MM.1S (cell line): ENCODE measurements around the gene NOA1.
A peak's percentile ranks its signal among the peaks of the same experiment; 100 is the strongest.

Source experiments
- DNase-seq: peaks from one replicate; pipeline ENCODE4 v3.0.0-alpha.2; 2015
- H2AFZ ChIP-seq: fragments of 300-600 bp; sonication (generic); 2 replicates; pipeline ENCODE4 v1.6.0; 2016; ENCODE audit warnings: antibody characterized with exemption, low read length
- H3F3A ChIP-seq: fragments of 300-600 bp; sonication (generic); 2 replicates; pipeline ENCODE4 v1.6.1; 2016; ENCODE audit warnings: mild to moderate bottlenecking, antibody characterized with exemption, low read length, moderate library complexity, mixed read lengths; ENCODE audit not compliant: insufficient read depth
- H3K27ac ChIP-seq: fragments of 300-600 bp; sonication (generic); 2 replicates; pipeline ENCODE4 v1.5.1; 2016; ENCODE audit warnings: mild to moderate bottlenecking, low read length
- H3K27me3 ChIP-seq: fragments of 300-600 bp; sonication (generic); replicated peaks from 2 replicates; pipeline ENCODE4 v1.6.0; 2016; ENCODE audit warnings: low read length; ENCODE audit not compliant: insufficient read depth
- H3K36me3 ChIP-seq: fragments of 300-600 bp; sonication (generic); replicated peaks from 2 replicates; pipeline ENCODE4 v1.6.1; 2016; ENCODE audit warnings: mild to moderate bottlenecking, low read length, mixed read lengths; ENCODE audit not compliant: insufficient read depth
- H3K4me1 ChIP-seq: fragments of 300-600 bp; sonication (generic); 2 replicates; pipeline ENCODE4 v1.6.1; 2016; ENCODE audit warnings: low read length, mixed read lengths
- H3K4me2 ChIP-seq: fragments of 300-600 bp; sonication (generic); 2 replicates; pipeline ENCODE4 v1.6.0; 2016; ENCODE audit warnings: low read depth, low read length
- H3K4me3 ChIP-seq: fragments of 300-600 bp; sonication (generic); 2 replicates; pipeline ENCODE4 v1.5.1; 2016; ENCODE audit warnings: low read length, mixed read lengths
- H3K79me2 ChIP-seq: fragments of 300-600 bp; sonication (generic); 2 replicates; pipeline ENCODE4 v1.6.1; 2016; ENCODE audit warnings: mixed run types, low read length, mixed read lengths
- H3K9ac ChIP-seq: fragments of 300-600 bp; sonication (generic); 2 replicates; pipeline ENCODE4 v1.6.1; 2016; ENCODE audit warnings: low read length, mixed read lengths
- H3K9me2 ChIP-seq: fragments of 300-600 bp; sonication (generic); replicated peaks from 2 replicates; pipeline ENCODE4 v1.6.1; 2016; ENCODE audit warnings: mild to moderate bottlenecking, low read length, mixed read lengths; ENCODE audit not compliant: insufficient read depth
- H3K9me3 ChIP-seq: fragments of 300-600 bp; sonication (generic); replicated peaks from 2 replicates; pipeline ENCODE4 v1.6.1; 2016; ENCODE audit warnings: mild to moderate bottlenecking, low read length, mixed read lengths; ENCODE audit not compliant: insufficient read depth
- H4K20me1 ChIP-seq: fragments of 300-600 bp; sonication (generic); 2 replicates; pipeline ENCODE4 v1.6.1; 2016; ENCODE audit warnings: mild to moderate bottlenecking, low read length, moderate library complexity, mixed read lengths; ENCODE audit not compliant: insufficient read depth
- CTCF ChIP-seq: fragments of 300-600 bp; sonication (generic); IDR thresholded peaks from 2 replicates; pipeline ENCODE4 v1.5.1; 2016; ENCODE audit warnings: antibody characterized with exemption, low read length, mixed read lengths
- EZH2 ChIP-seq: fragments of 300-600 bp; sonication (generic); optimal IDR thresholded peaks from 2 replicates; pipeline ENCODE3; 2017; ENCODE audit warnings: low read depth, mild to moderate bottlenecking, antibody characterized with exemption, low read length, mixed read lengths
- EZH2phosphoT487 ChIP-seq: fragments of 300-600 bp; sonication (generic); IDR thresholded peaks from 2 replicates; pipeline ENCODE4 v1.6.1; 2018; ENCODE audit warnings: antibody characterized with exemption, low read length

Gene NOA1

GRCh38 chr4:56977321-56978012 lies at the start of gene NOA1:
TSS of gene NOA1 (minus strand) at chr4:56977606. CDS start at chr4:56977585, 21 bp downstream.
- peaks cover 36% of the 10 kb centered on the region for H3K4me1 ChIP-seq
- H3K9ac ChIP-seq: peak within 1 kb of the TSS; percentile 96
- H3F3A ChIP-seq: peaks cover 21% of the 10 kb centered on the region
- H3K9me2 ChIP-seq: no peaks in the 10 kb centered on the region
- H3K27me3 ChIP-seq: no peaks in the 10 kb centered on the region
- peaks cover 23% of the 10 kb centered on the region for H3K36me3 ChIP-seq
- H4K20me1 ChIP-seq: 0 out of 2 replicates have a peak, but pooled peaks cover 18% of the 10 kb centered on the region
- H3K27ac ChIP-seq: peak within 1 kb of the TSS; percentile 83
- H3K79me2 ChIP-seq: peaks cover 86% of the 10 kb centered on the region
- DNase-seq: peak; percentile 99
- TF ChIP-seq CTCF: no peak
- TF ChIP-seq EZH2: no peak
- TF ChIP-seq EZH2phosphoT487: no peak
- peak within 1 kb of the TSS; percentile 80 for H2AFZ ChIP-seq
- no peaks in the 10 kb centered on the region for H3K9me3 ChIP-seq
- peak within 1 kb of the TSS; percentile 79 for H3K4me2 ChIP-seq
- peak within 1 kb of the TSS; percentile 100 for H3K4me3 ChIP-seq

- Histone ChIP-seq H4K20me1 (no peaks in the 10 kb centered on the region), H3K4me1 (no peaks in the 10 kb centered on the region)
Observed at GRCh38 chr4:57023104-57023503, 45.7 kb upstream of the NOA1 start.

GRCh38 chr4:57020467-57021101 lies 43.2 kb upstream of the NOA1 start:
- H3F3A ChIP-seq: no peaks in the 10 kb centered on the region
- H3K4me1 ChIP-seq: no peaks in the 10 kb centered on the region
- no peak overlapping the region for H3K9ac ChIP-seq
- no peaks in the 10 kb centered on the region for H3K9me2 ChIP-seq
- H3K9me3 ChIP-seq: no peaks in the 10 kb centered on the region
- H3K79me2 ChIP-seq: peaks cover 17% of the 10 kb centered on the region
- no peaks in the 10 kb centered on the region for H3K27me3 ChIP-seq
- no peak overlapping the region for H2AFZ ChIP-seq
- no peak overlapping the region for H3K4me2 ChIP-seq
- TF ChIP-seq EZH2 (no peak), CTCF (no peak), EZH2phosphoT487 (no peak)
- peaks cover 25% of the 10 kb centered on the region for H3K36me3 ChIP-seq
- no peak for DNase-seq
- no peaks in the 10 kb centered on the region for H4K20me1 ChIP-seq
- H3K27ac ChIP-seq: no peak overlapping the region
- H3K4me3 ChIP-seq: no peak overlapping the region

More at GRCh38 chr4:57023104-57023503, 45.7 kb upstream of the NOA1 start:
- Histone ChIP-seq H3K4me3 (no peak overlapping the region), H3K36me3 (peaks cover 27% of the 10 kb centered on the region), H2AFZ (no peak overlapping the region), H3K9ac (no peak overlapping the region), H3K4me2 (no peak overlapping the region), H3K9me2 (no peaks in the 10 kb centered on the region), H3K9me3 (no peaks in the 10 kb centered on the region), H3K79me2 (peaks cover 6% of the 10 kb centered on the region; the same call in 1 of the 2 replicates), H3K27ac (no peak overlapping the region), H3K27me3 (no peaks in the 10 kb centered on the region), H3F3A (no peaks in the 10 kb centered on the region)
- TF ChIP-seq CTCF (no peak), EZH2phosphoT487 (no peak), EZH2 (no peak)
- no peak for DNase-seq
